Activated CD4-positive, alpha-beta T cell treated with anti-CD3 and anti-CD28 coated beads, Interleukin-2, Interleukin-6, amounts not matched to agents 100 ng/mL and 50 ng/mL, durations not matched to agents 16 hours and 8 hours (primary cell): Measurements from ENCODE around the gene PRKCH.

Source experiments
- DNase-seq: peaks from one replicate; pipeline ENCODE4 v3.0.0-alpha.2; 2020

PRKCH gene

GRCh38 chr14:61341275-61342206 lies 20.2 kb downstream of the PRKCH start:
- DNase-seq: no peak

DNA sequence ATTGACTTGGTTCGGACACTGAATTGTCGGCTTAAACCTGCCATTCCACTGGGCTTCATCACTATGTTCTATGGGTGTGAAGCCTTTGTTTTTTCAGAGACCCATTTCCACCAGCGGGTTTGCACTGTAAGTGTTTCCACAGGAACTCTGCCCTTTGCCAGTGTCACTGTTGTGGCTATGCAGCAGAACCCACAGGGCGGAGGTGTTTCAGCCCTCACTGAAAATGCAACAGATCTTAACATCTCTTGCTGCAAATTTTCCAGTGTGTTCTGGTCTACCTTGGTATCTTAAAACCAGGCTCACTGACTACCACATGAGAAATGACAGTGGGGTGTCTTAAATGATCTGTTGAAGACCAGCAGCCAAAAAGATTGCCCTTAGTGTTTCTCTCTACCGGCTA lies 21.1 kb downstream of the PRKCH start:
- DNase-seq: peak; percentile 92

- no peak for DNase-seq
Observed at GRCh38 chr14:61342932-61343331, 21.6 kb downstream of the PRKCH start.

- no peak for DNase-seq
Observed at GRCh38 chr14:61343471-61343870, 22.1 kb downstream of the PRKCH start.

GRCh38 chr14:61343991-61344405 lies 22.6 kb downstream of the PRKCH start:
- DNase-seq: peak; percentile 73

DNA sequence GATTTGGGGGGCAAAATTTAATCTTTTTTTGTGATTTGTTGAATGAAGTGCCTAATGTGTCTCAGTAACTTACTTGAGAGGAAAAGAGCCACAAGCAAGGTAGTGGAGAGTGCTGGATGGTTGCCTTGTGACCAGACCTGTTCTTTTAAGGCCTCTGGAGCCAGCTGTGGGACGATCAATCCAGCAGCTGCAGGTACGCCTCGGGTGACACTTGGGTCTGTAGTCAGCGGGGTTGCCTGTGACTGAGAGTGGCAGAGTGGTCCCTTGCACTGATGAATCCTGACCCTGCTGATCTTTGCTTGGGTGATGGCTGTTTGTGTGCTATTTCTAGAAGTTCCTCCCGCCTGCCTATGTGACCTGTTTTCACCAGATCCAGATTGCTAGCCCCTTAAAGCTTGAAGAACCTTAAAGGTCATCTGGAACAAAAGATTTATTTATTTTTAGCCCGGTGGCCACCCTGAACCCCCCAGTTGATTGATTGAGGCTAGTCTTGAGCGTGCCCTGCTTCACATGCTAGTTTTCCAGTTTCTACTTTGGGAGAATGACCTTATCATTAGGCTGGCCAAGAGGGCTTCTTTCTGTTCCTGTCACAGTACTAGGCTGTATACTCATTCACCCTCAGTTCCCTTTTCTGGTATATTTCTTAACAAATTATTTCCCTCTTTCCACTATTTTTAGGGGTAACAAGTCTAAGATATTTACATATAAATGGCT lies 23.2 kb downstream of the PRKCH start:
- no peak for DNase-seq

- DNase-seq: no peak
Observed at GRCh38 chr14:61345151-61345482, 23.7 kb downstream of the PRKCH start.

- DNase-seq: no peak
Observed at GRCh38 chr14:61346221-61346620, 24.8 kb downstream of the PRKCH start.

- no peak for DNase-seq
Observed at GRCh38 chr14:61346793-61347192, 25.4 kb downstream of the PRKCH start.

- no peak for DNase-seq
Observed at GRCh38 chr14:61347826-61348443, 26.6 kb downstream of the PRKCH start.

DNA sequence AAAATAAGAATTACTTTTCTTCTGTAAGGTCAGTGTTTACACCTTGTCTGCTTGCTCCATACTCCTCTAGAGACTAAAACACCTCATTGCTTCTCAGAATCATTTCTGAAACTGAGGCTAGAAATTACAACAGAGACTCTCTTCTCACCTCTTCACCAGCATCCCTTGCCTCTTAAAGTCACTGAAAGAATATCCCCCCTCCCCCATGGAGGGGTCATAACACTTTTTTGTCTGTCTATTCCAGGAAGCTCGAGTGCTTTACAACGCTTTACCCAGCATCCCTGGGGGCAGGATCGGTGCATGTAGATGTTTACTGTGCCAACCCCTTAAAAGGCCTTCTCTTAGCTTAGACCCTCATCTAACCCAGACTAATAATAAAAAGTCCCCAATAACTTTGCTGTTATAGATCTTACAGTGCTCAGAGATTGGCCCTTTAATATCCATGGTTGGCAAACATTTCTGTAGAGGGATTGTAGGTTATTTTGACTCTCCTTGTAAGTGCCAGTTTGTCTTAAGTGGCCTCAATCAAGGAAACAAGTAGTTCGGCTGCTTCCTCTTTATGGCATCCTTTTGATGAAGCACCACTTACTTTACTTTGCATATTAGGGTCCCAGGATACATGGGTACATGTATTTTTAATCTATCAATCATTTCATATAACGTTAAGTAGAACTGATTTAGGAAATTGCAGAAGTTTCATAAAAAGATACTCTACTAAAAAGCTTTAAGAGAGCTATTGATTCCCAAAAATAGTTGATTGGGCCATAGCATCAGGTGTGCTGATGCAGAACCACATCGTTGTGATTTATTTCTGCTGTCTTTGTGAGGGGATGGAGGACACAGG lies 29.3 kb downstream of the PRKCH start:
- peak; percentile 86 for DNase-seq

- no peak for DNase-seq
Observed at GRCh38 chr14:61351477-61351876, 30.1 kb downstream of the PRKCH start.

DNA sequence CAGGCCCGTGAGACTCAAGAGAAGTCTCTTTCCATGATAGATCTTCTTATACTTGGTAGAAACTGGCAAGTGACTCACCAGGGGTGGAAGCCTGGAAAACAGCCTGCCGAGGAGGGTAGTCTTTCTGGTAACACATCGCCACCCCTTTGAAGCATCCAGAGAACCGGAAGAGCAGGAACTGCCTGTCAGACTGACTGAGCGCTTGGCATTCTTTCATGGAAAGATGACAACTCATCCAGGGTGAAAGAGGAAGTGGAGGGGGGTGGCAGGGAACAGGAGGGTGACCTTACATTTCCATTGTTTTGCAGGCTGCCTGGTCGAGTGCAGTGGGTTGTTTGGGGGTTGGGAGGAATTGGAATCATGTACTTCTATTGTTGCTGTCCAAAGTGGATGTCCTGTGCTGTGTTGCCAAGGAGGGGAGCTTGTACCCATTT lies 34.5 kb downstream of the PRKCH start:
- no peak for DNase-seq

- peak; percentile 55 for DNase-seq
Observed at GRCh38 chr14:61357123-61357522, 35.7 kb downstream of the PRKCH start.

- no peak for DNase-seq
Observed at GRCh38 chr14:61358554-61359226, 37.3 kb downstream of the PRKCH start.

DNA sequence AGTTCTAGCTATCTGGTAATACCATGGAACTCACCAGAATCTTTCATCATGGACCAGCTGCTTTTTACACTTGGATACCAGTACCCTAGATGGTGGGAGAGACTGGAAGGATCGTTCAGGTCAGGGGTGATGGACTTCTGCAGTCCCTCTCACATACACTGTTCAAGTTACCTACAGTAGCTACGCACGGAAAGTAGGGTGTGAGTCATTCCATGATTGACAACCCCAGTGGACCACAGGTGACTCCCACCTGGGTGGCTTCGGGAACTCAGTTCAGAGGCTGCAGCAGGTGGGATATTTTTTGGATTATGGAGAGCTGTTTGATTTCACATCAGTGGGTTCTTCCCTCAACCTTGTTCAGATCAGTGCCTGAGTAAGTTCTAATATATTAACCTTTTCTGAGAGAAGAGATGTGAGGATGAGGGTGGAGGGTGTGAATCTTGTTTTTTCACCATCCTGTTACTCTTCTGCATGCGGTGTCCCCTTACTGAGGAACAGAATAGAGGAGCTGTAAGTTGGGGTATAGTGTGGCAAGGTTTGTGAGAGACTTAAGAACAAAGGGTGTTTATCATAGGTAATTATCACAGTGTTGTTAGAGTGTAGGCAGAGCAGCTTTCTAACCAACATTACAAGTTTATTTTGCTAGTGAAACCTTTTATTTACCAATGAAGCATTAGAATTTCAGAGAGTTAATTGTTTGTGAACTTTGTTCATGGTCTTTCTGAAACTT lies 39.6 kb downstream of the PRKCH start:
- DNase-seq: no peak

DNA sequence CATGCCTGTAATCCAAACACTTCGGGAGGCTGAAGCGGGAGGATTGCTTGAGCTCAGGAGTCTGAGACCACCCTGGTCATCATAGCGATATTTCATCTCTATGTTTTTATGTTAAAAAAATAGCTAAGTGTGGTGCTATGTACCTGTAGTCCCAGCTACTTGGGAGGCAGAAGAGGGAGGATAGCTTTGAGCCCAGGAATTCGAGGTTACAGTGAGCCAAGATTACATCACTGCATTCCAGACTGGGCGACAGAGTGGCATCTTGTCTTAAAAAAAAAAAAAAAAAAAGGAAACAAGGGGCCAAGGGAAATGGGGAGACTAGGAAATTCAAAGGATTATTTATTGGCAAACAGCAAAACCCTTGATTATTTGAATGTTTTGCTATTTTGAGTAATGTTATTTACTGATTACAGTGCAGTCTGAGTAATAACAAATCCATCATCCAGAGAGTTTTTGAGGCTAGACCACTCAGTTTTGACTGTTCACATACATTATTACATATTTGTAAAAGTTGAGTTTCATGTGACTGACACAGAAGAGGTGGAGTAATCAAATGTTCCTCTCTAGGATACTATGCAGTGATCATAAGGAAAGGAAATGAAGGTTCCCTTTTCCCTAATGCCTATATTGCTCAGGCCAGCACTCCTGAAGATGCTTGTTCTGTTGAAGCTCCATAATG lies 40.8 kb downstream of the PRKCH start:
- DNase-seq: no peak

GRCh38 chr14:61364243-61364642 lies 42.9 kb downstream of the PRKCH start:
- no peak for DNase-seq

GRCh38 chr14:61365667-61366212 lies 44.4 kb downstream of the PRKCH start:
- no peak for DNase-seq

- DNase-seq: no peak
Observed at GRCh38 chr14:61368114-61368710, 46.8 kb downstream of the PRKCH start.
